Neural progenitor cell (in vitro differentiated cells): Measurements from ENCODE around the gene CTCF. TPM values are rescaled to one million over a fixed set of nuclear protein-coding genes. Genes with fewer than 3 reads are reported as not detected.

Experiments
- DNase-seq: peaks from one replicate; pipeline ENCODE4 v3.0.0-alpha.2; 2016; ENCODE audit warnings: low spot score
- H2AFZ ChIP-seq: fragments of 200-600 bp; sonication (generic); replicated peaks from 2 replicates; pipeline ENCODE4 v1.6.1; 2016; ENCODE audit warnings: antibody characterized with exemption
- H3F3A ChIP-seq: fragments of 200-600 bp; sonication (generic); 2 replicates; pipeline ENCODE4 v1.6.1; 2016; ENCODE audit warnings: antibody characterized with exemption, low read depth
- H3K27ac ChIP-seq: fragments of 200-600 bp; sonication (generic); 2 replicates; pipeline ENCODE4 v1.5.1; 2016; ENCODE audit warnings: mild to moderate bottlenecking
- H3K27me3 ChIP-seq: fragments of 200-600 bp; sonication (generic); 2 replicates; pipeline ENCODE4 v1.6.1; 2016; ENCODE audit warnings: mild to moderate bottlenecking, moderate library complexity
- H3K36me3 ChIP-seq: fragments of 200-600 bp; sonication (generic); 2 replicates; pipeline ENCODE4 v1.5.1; 2016
- H3K4me1 ChIP-seq: fragments of 200-600 bp; sonication (generic); 2 replicates; pipeline ENCODE4 v1.6.1; 2016; ENCODE audit warnings: mixed run types
- H3K4me2 ChIP-seq: fragments of 200-600 bp; sonication (generic); 2 replicates; pipeline ENCODE4 v1.6.1; 2016
- H3K4me3 ChIP-seq: fragments of 200-600 bp; sonication (generic); 2 replicates; pipeline ENCODE4 v1.5.1; 2016
- H3K79me2 ChIP-seq: fragments of 200-600 bp; sonication (generic); 2 replicates; pipeline ENCODE4 v1.6.1; 2016; ENCODE audit warnings: low read depth
- H3K9ac ChIP-seq: fragments of 200-600 bp; sonication (generic); 2 replicates; pipeline ENCODE4 v1.6.1; 2016
- H3K9me3 ChIP-seq: fragments of 200-600 bp; sonication (generic); 2 replicates; pipeline ENCODE4 v1.5.1; 2016; ENCODE audit warnings: low read depth
- H4K20me1 ChIP-seq: fragments of 200-600 bp; sonication (generic); 2 replicates; pipeline ENCODE4 v1.6.1; 2016; ENCODE audit warnings: low read depth
- H3K27ac Mint-ChIP-seq: 3 replicates; pipeline ENCODE4 v1.8.0; 2021; ENCODE audit warnings: mixed read lengths
- H3K27me3 Mint-ChIP-seq: 2 replicates; pipeline ENCODE4 v1.8.0; 2022; ENCODE audit warnings: low read depth, mild to moderate bottlenecking, inconsistent platforms, moderate library complexity, mixed read lengths; ENCODE audit not compliant: insufficient read depth
- H3K36me3 Mint-ChIP-seq: 3 replicates; pipeline ENCODE4 v1.8.0; 2021; ENCODE audit warnings: mixed read lengths
- H3K4me1 Mint-ChIP-seq: 3 replicates; pipeline ENCODE4 v1.8.0; 2021; ENCODE audit warnings: mixed read lengths
- H3K4me3 Mint-ChIP-seq: 3 replicates; pipeline ENCODE4 v1.8.0; 2021; ENCODE audit warnings: mild to moderate bottlenecking, moderate library complexity, mixed read lengths
- H3K9me3 Mint-ChIP-seq: 3 replicates; pipeline ENCODE4 v1.8.0; 2020; ENCODE audit warnings: mixed read lengths
- EZH2 ChIP-seq: fragments of 200-600 bp; sonication (generic); IDR thresholded peaks from 2 replicates; pipeline ENCODE4 v1.6.1; 2017; ENCODE audit warnings: antibody characterized with exemption, mild to moderate bottlenecking, moderate library complexity
- EZH2phosphoT487 ChIP-seq: fragments of 200-600 bp; sonication (generic); IDR thresholded peaks from 2 replicates; pipeline ENCODE4 v1.6.1; 2017; ENCODE audit warnings: antibody characterized with exemption
- total RNA-seq: library from RNA; depleted of rRNA; stranded (reverse); fragments of >200 nt; gene quantifications from 2 replicates; pipeline ENCODE4 v1.2.3, GENCODE V29; 2015; ENCODE audit warnings: low replicate concordance
- TF ChIP-seq, protein P1 (sequence below): fragments of 200-600 bp; sonication (generic); IDR thresholded peaks from 2 replicates; pipeline ENCODE4 v1.5.1; 2017; ENCODE audit warnings: antibody characterized with exemption, mild to moderate bottlenecking

CTCF gene
- total RNA-seq, 1 donor from 2014 or later: 76.3 TPM

DNA sequence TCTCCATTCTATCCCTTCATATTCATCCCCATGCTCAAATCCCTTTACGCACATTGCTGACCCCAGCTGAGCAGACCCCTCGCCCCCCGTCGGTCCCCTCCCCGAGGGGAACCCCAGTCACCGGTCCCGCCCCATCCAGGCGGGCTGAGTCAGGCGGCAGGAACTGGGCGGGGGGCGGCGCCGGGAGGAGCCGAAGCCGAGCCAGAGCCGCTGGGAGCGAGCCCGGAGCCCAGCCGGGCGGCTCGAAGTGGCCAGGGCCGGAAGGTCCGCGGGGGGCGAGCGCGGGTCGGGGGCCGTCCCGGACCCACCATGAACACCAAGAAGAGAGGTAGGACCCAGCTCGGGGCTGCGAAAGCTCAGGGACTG is 25.1 kb upstream of the CTCF start:
- TF ChIP-seq, protein P1, sequence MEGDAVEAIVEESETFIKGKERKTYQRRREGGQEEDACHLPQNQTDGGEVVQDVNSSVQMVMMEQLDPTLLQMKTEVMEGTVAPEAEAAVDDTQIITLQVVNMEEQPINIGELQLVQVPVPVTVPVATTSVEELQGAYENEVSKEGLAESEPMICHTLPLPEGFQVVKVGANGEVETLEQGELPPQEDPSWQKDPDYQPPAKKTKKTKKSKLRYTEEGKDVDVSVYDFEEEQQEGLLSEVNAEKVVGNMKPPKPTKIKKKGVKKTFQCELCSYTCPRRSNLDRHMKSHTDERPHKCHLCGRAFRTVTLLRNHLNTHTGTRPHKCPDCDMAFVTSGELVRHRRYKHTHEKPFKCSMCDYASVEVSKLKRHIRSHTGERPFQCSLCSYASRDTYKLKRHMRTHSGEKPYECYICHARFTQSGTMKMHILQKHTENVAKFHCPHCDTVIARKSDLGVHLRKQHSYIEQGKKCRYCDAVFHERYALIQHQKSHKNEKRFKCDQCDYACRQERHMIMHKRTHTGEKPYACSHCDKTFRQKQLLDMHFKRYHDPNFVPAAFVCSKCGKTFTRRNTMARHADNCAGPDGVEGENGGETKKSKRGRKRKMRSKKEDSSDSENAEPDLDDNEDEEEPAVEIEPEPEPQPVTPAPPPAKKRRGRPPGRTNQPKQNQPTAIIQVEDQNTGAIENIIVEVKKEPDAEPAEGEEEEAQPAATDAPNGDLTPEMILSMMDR: no peak
- TF ChIP-seq EZH2phosphoT487 (no peak), EZH2 (no peak)
- H4K20me1 ChIP-seq: peaks cover 90% of the 10 kb centered on the region
- no peaks in the 10 kb centered on the region for H3K9me3 ChIP-seq
- H3K4me1 ChIP-seq: peaks cover 7% of the 10 kb centered on the region
- no peaks in the 10 kb centered on the region for H3K79me2 ChIP-seq
- DNase-seq: peak; percentile 78
- no peak overlapping the region for H2AFZ ChIP-seq
- peak overlapping the region; percentile 73 for H3K4me3 ChIP-seq
- Mint-ChIP-seq H3K4me3 (peak overlapping the region; percentile 87), H3K27ac (no peak overlapping the region), H3K27me3 (peaks cover 32% of the 10 kb centered on the region), H3K9me3 (no peaks in the 10 kb centered on the region), H3K36me3 (peaks cover 16% of the 10 kb centered on the region), H3K4me1 (peaks cover 15% of the 10 kb centered on the region)
- peaks cover 82% of the 10 kb centered on the region for H3K27me3 ChIP-seq
- H3K9ac ChIP-seq: no peak overlapping the region
- H3K36me3 ChIP-seq: no peaks in the 10 kb centered on the region
- H3F3A ChIP-seq: peaks cover 33% of the 10 kb centered on the region
- peak overlapping the region; percentile 97 for H3K4me2 ChIP-seq
- H3K27ac ChIP-seq: no peak overlapping the region

DNA sequence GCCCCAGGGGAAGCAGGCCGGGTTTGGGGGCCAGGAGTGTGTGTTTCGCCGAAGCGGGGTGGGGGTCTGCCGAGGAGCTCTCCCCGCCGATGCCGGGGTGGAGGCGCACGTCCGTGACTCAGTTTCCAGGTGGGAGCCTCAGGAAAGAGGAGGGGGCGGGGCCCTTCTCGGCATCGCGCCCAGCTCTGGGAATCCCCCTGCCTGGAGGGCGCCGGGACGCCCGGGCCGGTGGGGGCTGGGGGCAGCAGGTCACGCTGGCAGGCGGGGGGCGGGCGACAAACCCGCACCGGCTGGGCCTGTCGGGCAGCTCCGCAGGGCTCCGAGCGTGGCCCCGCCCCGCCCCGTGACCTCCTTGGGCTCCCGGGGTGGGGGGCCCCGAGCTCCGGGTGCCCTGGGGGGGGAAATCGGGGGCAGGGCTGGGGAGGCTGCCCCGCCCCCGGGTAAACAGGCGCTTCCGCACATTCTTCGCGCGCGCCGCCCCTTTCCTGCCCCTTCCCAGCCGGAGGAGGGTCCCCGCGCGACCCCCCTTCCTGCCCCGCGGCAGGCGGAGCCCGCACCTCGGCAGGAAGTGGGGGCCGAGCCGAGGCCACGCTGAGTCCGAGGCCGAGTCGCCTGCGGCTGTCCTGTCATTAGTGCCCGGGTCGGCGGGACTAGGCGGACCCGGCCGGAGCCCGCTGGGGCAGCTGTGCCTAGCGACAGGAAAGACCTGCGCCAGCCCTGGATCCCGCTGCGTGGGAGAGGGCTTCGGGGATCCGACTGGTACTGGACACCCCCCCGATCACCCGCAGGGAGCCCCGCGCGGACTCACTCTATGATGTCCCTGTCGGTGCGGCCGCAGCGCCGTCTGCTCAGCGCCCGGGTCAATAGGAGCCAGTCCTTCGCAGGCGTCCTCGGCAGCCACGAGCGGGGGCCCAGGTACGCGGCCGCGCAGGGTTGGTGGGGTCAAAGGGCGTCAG is 24.4 kb upstream of the CTCF start:
- peaks cover 15% of the 10 kb centered on the region for H3K4me1 Mint-ChIP-seq
- no peak overlapping the region for H2AFZ ChIP-seq
- peaks cover 7% of the 10 kb centered on the region for H3K4me1 ChIP-seq
- H3K27me3 Mint-ChIP-seq: peaks cover 32% of the 10 kb centered on the region
- TF ChIP-seq EZH2phosphoT487: peak; percentile 88
- peak; percentile 92 for TF ChIP-seq EZH2
- TF ChIP-seq, protein P1: no peak
- H3K4me3 Mint-ChIP-seq: peak overlapping the region; percentile 81
- H4K20me1 ChIP-seq: peaks cover 86% of the 10 kb centered on the region
- no peaks in the 10 kb centered on the region for H3K36me3 ChIP-seq
- H3K4me2 ChIP-seq: peak overlapping the region; percentile 97
- H3K79me2 ChIP-seq: no peaks in the 10 kb centered on the region
- no peaks in the 10 kb centered on the region for H3K9me3 ChIP-seq
- no peak overlapping the region for H3K9ac ChIP-seq
- H3F3A ChIP-seq: peaks cover 33% of the 10 kb centered on the region
- no peaks in the 10 kb centered on the region for H3K9me3 Mint-ChIP-seq
- no peak overlapping the region for H3K27ac ChIP-seq
- H3K4me3 ChIP-seq: peak overlapping the region; percentile 73
- peak; percentile 71 for DNase-seq
- H3K27me3 ChIP-seq: peaks cover 76% of the 10 kb centered on the region
- H3K27ac Mint-ChIP-seq: no peak overlapping the region
- H3K36me3 Mint-ChIP-seq: peaks cover 18% of the 10 kb centered on the region

DNA sequence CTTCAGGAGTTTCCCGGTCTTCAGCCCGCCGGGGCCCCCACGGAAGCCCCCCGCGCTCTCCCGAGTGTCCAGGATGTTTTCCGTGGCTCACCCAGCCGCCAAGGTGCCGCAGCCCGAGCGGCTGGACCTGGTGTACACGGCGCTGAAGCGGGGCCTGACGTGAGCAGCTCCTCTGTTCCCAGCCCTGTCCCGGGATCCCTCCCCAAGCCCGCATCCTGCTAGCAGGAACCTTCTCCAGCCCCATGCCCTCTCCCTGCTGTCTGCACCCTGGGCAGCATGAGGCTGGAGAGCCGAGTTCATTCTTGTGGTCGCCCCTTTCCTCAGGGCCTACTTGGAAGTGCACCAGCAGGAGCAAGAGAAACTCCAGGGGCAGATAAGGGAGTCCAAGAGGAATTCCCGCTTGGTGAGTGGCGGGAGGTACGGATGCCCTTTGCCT is 23.6 kb upstream of the CTCF start:
- Histone ChIP-seq H3K4me2 (peak overlapping the region; percentile 97), H3K9ac (no peak overlapping the region), H3K9me3 (no peaks in the 10 kb centered on the region), H2AFZ (no peak overlapping the region), H3K4me3 (peak overlapping the region; percentile 73), H3F3A (peaks cover 33% of the 10 kb centered on the region), H3K4me1 (peaks cover 7% of the 10 kb centered on the region), H3K36me3 (no peaks in the 10 kb centered on the region), H4K20me1 (peaks cover 80% of the 10 kb centered on the region), H3K27ac (no peak overlapping the region), H3K27me3 (peaks cover 68% of the 10 kb centered on the region), H3K79me2 (no peaks in the 10 kb centered on the region)
- Mint-ChIP-seq H3K4me1 (peaks cover 15% of the 10 kb centered on the region), H3K9me3 (no peaks in the 10 kb centered on the region), H3K27me3 (peaks cover 31% of the 10 kb centered on the region), H3K4me3 (peak overlapping the region; percentile 78), H3K36me3 (peaks cover 18% of the 10 kb centered on the region), H3K27ac (no peak overlapping the region)
- TF ChIP-seq EZH2phosphoT487 (peak; percentile 13), EZH2 (peak; percentile 74)
- TF ChIP-seq, protein P1: no peak
- DNase-seq: peak; percentile 20
